Measurements from ENCODE around the gene TPX2.

- TF ChIP-seq CTCF (IDR thresholded peaks at IDR 0.05; ENCODE audit: extremely low read depth in 1 of 2, insufficient read depth in 1 of 2, low read depth in 1 of 2, low read length in 2 of 2) (no peak), POLR2A (IDR thresholded peaks at IDR 0.05; ENCODE audit: low read depth, low read length) (no peak), JUN (IDR thresholded peaks at IDR 0.05; ENCODE audit: borderline replicate concordance, insufficient read depth, insufficient read length, low read depth) (no peak)
- TF ChIP-seq, protein P1, sequence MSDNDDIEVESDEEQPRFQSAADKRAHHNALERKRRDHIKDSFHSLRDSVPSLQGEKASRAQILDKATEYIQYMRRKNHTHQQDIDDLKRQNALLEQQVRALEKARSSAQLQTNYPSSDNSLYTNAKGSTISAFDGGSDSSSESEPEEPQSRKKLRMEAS (IDR thresholded peaks at IDR 0.05; ENCODE audit: insufficient read depth, insufficient read length), result no peak
These were observed 69.4 kb downstream of the TPX2 start for GRCh38 chr20:31808481-31808880.

Measured in endothelial cell of umbilical vein (primary cell).